Measurements from ENCODE around the gene TIMM44. TPM values are rescaled to one million over a fixed set of nuclear protein-coding genes. Genes with fewer than 3 reads are reported as not detected.

The TIMM44 gene
- total RNA-seq, 1 experiment from 2014 or later = 72.8 TPM

DNA sequence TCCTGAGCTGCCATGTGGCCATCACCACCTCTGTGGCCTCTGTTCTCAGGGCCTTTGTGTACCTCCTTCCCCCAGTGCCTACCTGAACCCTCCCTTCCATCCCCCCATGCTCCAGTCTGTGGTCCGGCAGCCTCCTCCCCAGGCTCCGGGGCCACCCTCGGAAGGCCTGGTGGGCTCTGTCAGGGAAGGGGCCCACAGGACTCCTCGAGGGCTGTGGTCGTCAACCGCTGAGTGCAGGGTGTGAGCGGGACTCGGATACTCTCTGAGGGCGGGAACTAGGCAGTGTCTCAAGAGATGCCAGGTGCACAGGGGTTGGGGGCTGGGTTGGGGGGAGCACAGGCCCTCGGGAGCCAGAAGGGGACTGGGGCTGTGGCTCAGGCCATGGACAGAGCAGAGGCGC, 35.9 kb downstream of the TIMM44 start:
- Histone ChIP-seq H3K4me2 (no peak overlapping the region), H3K4me1 (replicated peaks; ENCODE audit: insufficient read depth) (peaks cover 9% of the 10 kb centered on the region; the same call in 1 of the 2 replicates), H3F3A (ENCODE audit: insufficient read depth, low read depth) (0 out of 2 replicates have a peak, but pooled peaks cover 4% of the 10 kb centered on the region), H3K79me2 (ENCODE audit: low read depth) (peaks cover 46% of the 10 kb centered on the region), H4K20me1 (ENCODE audit: insufficient read depth) (peaks cover 46% of the 10 kb centered on the region), H3K27ac (no peak overlapping the region), H3K9me2 (ENCODE audit: insufficient read depth) (no peaks in the 10 kb centered on the region), H3K27me3 (ENCODE audit: insufficient read depth, low read depth) (no peaks in the 10 kb centered on the region), H2AFZ (no peak overlapping the region), H3K36me3 (ENCODE audit: low read depth) (0 out of 2 replicates have a peak, but pooled peaks cover 7% of the 10 kb centered on the region), H3K9me3 (ENCODE audit: insufficient read depth, low read depth) (no peaks in the 10 kb centered on the region), H3K4me3 (no peak overlapping the region)
- no TSS peak for BruUV-seq (replicated peaks)
- ChIA-PET POLR2A (ENCODE audit: unreplicated experiment) (no interaction called here), CTCF (no interaction called here)
- TF ChIP-seq, protein P1, sequence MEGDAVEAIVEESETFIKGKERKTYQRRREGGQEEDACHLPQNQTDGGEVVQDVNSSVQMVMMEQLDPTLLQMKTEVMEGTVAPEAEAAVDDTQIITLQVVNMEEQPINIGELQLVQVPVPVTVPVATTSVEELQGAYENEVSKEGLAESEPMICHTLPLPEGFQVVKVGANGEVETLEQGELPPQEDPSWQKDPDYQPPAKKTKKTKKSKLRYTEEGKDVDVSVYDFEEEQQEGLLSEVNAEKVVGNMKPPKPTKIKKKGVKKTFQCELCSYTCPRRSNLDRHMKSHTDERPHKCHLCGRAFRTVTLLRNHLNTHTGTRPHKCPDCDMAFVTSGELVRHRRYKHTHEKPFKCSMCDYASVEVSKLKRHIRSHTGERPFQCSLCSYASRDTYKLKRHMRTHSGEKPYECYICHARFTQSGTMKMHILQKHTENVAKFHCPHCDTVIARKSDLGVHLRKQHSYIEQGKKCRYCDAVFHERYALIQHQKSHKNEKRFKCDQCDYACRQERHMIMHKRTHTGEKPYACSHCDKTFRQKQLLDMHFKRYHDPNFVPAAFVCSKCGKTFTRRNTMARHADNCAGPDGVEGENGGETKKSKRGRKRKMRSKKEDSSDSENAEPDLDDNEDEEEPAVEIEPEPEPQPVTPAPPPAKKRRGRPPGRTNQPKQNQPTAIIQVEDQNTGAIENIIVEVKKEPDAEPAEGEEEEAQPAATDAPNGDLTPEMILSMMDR (conservative IDR thresholded peaks at IDR 0.05) = no peak
- TF ChIP-seq EZH2 (IDR thresholded peaks at IDR 0.05; ENCODE audit: low read depth) = no peak
- intact Hi-C loops (cut with micrococcal nuclease; ENCODE audit: unreplicated experiment) = no loop called here
- DNase-seq = no peak

DNA sequence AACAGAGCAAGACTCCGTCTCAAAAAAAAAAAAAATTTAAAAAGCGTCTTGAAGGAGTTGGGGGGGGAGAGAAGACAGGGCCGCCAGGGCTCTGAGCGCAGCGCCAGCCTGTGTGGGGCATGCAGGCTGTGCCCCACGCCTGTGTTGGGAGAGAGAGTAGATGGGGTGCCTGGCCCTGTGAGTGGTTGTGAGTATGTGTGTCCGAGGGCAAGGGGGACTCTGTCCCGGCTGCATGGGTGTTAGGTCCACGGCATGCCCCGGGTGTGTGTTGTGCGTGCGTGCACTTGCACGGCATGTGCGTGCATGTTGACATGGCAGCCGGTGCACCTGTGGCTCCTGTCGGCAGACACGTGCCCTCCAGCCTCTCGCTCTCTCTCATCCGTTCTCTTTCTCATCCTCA, 36.3 kb downstream of the TIMM44 start:
- Histone ChIP-seq H3K79me2 (ENCODE audit: low read depth) (peaks cover 50% of the 10 kb centered on the region), H4K20me1 (ENCODE audit: insufficient read depth) (peaks cover 46% of the 10 kb centered on the region)
- TF ChIP-seq EZH2 (IDR thresholded peaks at IDR 0.05; ENCODE audit: low read depth) = no peak

DNA sequence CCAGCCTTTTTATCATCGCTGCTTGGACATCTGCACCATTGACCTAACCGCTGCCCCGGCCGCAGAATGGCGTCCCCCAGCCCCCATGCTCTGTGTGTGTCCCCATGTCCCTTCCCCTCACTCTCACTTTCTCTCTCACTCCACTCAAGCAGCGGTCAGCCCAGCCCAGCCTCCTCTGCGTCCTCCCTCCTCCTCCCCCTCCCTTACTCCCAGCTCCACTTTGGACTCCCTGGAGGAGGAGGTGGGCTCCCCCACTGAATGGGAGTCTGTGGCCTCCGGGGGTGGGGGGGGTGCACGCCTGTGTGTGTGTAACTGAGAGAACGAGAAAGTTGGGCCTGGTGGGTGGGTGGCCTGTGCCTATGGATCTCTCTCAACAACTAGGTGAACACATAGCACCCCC, 37.6 kb downstream of the TIMM44 start:
- BruUV-seq (replicated peaks) = no TSS peak
- Histone ChIP-seq H3K9me3 (ENCODE audit: insufficient read depth, low read depth) (no peaks in the 10 kb centered on the region), H3F3A (ENCODE audit: insufficient read depth, low read depth) (peaks cover 14% of the 10 kb centered on the region; the same call in 1 of the 2 replicates), H3K79me2 (ENCODE audit: low read depth) (peaks cover 63% of the 10 kb centered on the region), H3K4me3 (no peak overlapping the region), H3K27me3 (ENCODE audit: insufficient read depth, low read depth) (no peaks in the 10 kb centered on the region), H3K36me3 (ENCODE audit: low read depth) (0 out of 2 replicates have a peak, but pooled peaks cover 3% of the 10 kb centered on the region), H3K9me2 (ENCODE audit: insufficient read depth) (no peaks in the 10 kb centered on the region), H4K20me1 (ENCODE audit: insufficient read depth) (peaks cover 46% of the 10 kb centered on the region), H3K4me1 (replicated peaks; ENCODE audit: insufficient read depth) (peaks cover 16% of the 10 kb centered on the region; the same call in 1 of the 2 replicates), H3K4me2 (no peak overlapping the region), H3K27ac (no peak overlapping the region), H2AFZ (no peak overlapping the region)
- intact Hi-C loops (cut with micrococcal nuclease; ENCODE audit: unreplicated experiment) = no loop called here
- ChIA-PET POLR2A (ENCODE audit: unreplicated experiment) (no interaction called here), CTCF (no interaction called here)
- no peak for DNase-seq
- TF ChIP-seq EZH2 (IDR thresholded peaks at IDR 0.05; ENCODE audit: low read depth) = no peak
- TF ChIP-seq, protein P1 (conservative IDR thresholded peaks at IDR 0.05) = no peak

More for the DNA sequence above, 36.3 kb downstream of the TIMM44 start:
- no peak overlapping the region for H3K27ac ChIP-seq
- no peak overlapping the region for H3K4me3 ChIP-seq
- 0 out of 2 replicates have a peak, but pooled peaks cover 7% of the 10 kb centered on the region for H3K36me3 ChIP-seq (ENCODE audit: low read depth)
- peaks cover 4% of the 10 kb centered on the region; the same call in 1 of the 2 replicates for H3F3A ChIP-seq (ENCODE audit: insufficient read depth, low read depth)
- BruUV-seq (replicated peaks) = no TSS peak
- POLR2A ChIA-PET (ENCODE audit: unreplicated experiment) = no interaction called here
- no peaks in the 10 kb centered on the region for H3K9me2 ChIP-seq (ENCODE audit: insufficient read depth)
- H3K4me1 ChIP-seq (replicated peaks; ENCODE audit: insufficient read depth) = peaks cover 14% of the 10 kb centered on the region; the same call in 1 of the 2 replicates
- CTCF ChIA-PET = interaction anchor here (0.6 kb wide), 1 partner anchor 153 kb away, joined by 5 read pairs; no protein-coding TSS in a partner anchor
- intact Hi-C loops (cut with micrococcal nuclease; ENCODE audit: unreplicated experiment) = no loop called here
- no peak for DNase-seq
- H2AFZ ChIP-seq = no peak overlapping the region
- no peaks in the 10 kb centered on the region for H3K27me3 ChIP-seq (ENCODE audit: insufficient read depth, low read depth)
- no peak overlapping the region for H3K4me2 ChIP-seq
- H3K9me3 ChIP-seq (ENCODE audit: insufficient read depth, low read depth) = no peaks in the 10 kb centered on the region

DNA sequence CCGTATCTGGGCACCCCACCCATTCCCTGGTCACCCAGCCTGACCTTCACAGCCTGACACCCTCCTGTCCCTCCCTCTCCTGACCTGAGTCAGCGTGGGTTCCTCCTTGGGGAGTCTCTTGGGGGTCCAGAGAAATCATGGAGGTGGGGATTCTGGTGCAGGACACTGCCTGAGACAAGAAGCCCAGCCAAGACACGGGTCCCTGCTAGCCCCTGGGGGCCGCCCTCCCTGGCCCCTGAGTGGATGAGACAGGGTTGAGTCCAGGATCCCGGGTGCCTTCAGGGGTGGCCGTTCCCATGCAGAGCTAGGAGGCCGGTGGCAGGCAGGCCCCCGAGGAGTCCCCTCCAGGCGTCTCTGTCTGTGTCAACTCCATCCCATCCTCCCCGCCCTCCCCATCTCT, 38.2 kb downstream of the TIMM44 start:
- intact Hi-C loops (cut with micrococcal nuclease; ENCODE audit: unreplicated experiment) = no loop called here
- POLR2A ChIA-PET (ENCODE audit: unreplicated experiment) = no interaction called here
- CTCF ChIA-PET = no interaction called here
- peaks cover 63% of the 10 kb centered on the region for H3K79me2 ChIP-seq (ENCODE audit: low read depth)
- H3K4me1 ChIP-seq (replicated peaks; ENCODE audit: insufficient read depth) = peaks cover 16% of the 10 kb centered on the region; the same call in 1 of the 2 replicates
- no peaks in the 10 kb centered on the region for H3K27me3 ChIP-seq (ENCODE audit: insufficient read depth, low read depth)
- H3K27ac ChIP-seq = no peak overlapping the region
- peak overlapping the region; percentile 99 for H3K4me2 ChIP-seq
- no peak overlapping the region for H2AFZ ChIP-seq
- TF ChIP-seq EZH2 (IDR thresholded peaks at IDR 0.05; ENCODE audit: low read depth) = no peak
- TF ChIP-seq, protein P1 (conservative IDR thresholded peaks at IDR 0.05) = no peak
- DNase-seq = no peak
- peaks cover 19% of the 10 kb centered on the region; the same call in 1 of the 2 replicates for H3F3A ChIP-seq (ENCODE audit: insufficient read depth, low read depth)
- BruUV-seq (replicated peaks) = no TSS peak
- peak overlapping the region; percentile 74 for H3K4me3 ChIP-seq
- 0 out of 2 replicates have a peak, but pooled peaks cover 3% of the 10 kb centered on the region for H3K36me3 ChIP-seq (ENCODE audit: low read depth)
- H3K9me3 ChIP-seq (ENCODE audit: insufficient read depth, low read depth) = no peaks in the 10 kb centered on the region
- peaks cover 46% of the 10 kb centered on the region for H4K20me1 ChIP-seq (ENCODE audit: insufficient read depth)
- H3K9me2 ChIP-seq (ENCODE audit: insufficient read depth) = no peaks in the 10 kb centered on the region
